H1 (cell line): ENCODE results near the gene DHRS1. TPM values are rescaled to one million over a fixed set of nuclear protein-coding genes. Genes with fewer than 3 reads are reported as not detected.
A peak's percentile ranks its signal among the peaks of the same experiment; 100 is the strongest.

ENCODE experiments used
- EP300 ChIP-seq, 2 experiments: IDR thresholded peaks; 1 replicate in 1 of 2; 2 replicates in 1 of 2; pipeline ENCODE4 v1.6.1; 2011 to 2012; ENCODE audit warnings: low read depth in 2 of 2, low read length in 2 of 2, mild to moderate bottlenecking in 2 of 2, borderline replicate concordance in 1 of 2, inconsistent platforms in 1 of 2, moderate library complexity in 1 of 2
- HDAC2 ChIP-seq, 2 experiments: fragments of 300-600 bp in 1 of 2; sonication (generic) in 1 of 2; IDR thresholded peaks; 2 replicates each; pipeline ENCODE4 v1.6.1; 2011 to 2012; ENCODE audit warnings: low read depth in 2 of 2, low read length in 2 of 2, mild to moderate bottlenecking in 2 of 2, moderate library complexity in 2 of 2, borderline replicate concordance in 1 of 2, inconsistent platforms in 1 of 2
- RFX5 ChIP-seq: IDR thresholded peaks from 2 replicates; pipeline ENCODE4 v1.6.1; 2011; ENCODE audit warnings: low read depth, low read length, improper control_type of control experiment, borderline replicate concordance
- SAP30 ChIP-seq: fragments of 300-600 bp; sonication (generic); IDR thresholded peaks from 2 replicates; pipeline ENCODE4 v1.7.1; 2012; ENCODE audit warnings: low read length, moderate library complexity, mild to moderate bottlenecking, inconsistent platforms; ENCODE audit not compliant: insufficient read depth, insufficient replicate concordance
- SIX5 ChIP-seq: IDR thresholded peaks from 2 replicates; pipeline ENCODE4 v1.6.1; 2011; ENCODE audit warnings: mild to moderate bottlenecking, low read depth, low read length
- SP4 ChIP-seq: IDR thresholded peaks from 2 replicates; pipeline ENCODE4 v1.6.1; 2012; ENCODE audit warnings: low read length, inconsistent platforms
- polyA plus RNA-seq, 7 experiments: library from polyadenylated mRNA; depleted of rRNA in 3 of 7; stranded (reverse) in 5 of 7; unstranded in 2 of 7; fragments of >200 nt in 5 of 7; fragments of 200-250 nt in 2 of 7; gene quantifications; 1 replicate in 5 of 7; 2 replicates in 1 of 7; 4 replicates in 1 of 7; pipeline versions ENCODE4 v1.2.1 to v1.2.3, GENCODE V29; 2011 to 2013; ENCODE audit warnings: missing spikeins in 2 of 7, mixed read lengths in 2 of 7
- total RNA-seq: library from RNA; stranded (reverse); fragmentation: NEBNext Ultra II Directional; extraction: Animal tissue kit (Norgen Biotek cat#: 25700); gene quantifications from 2 replicates; pipeline ENCODE4 v1.2.1, GENCODE V29; 2021
- TF ChIP-seq, protein P1 (sequence below): fragments of 300-600 bp; sonication (generic); IDR thresholded peaks from 2 replicates; pipeline ENCODE4 v1.7.1; 2012; ENCODE audit warnings: low read length, moderate library complexity, mild to moderate bottlenecking, inconsistent platforms; ENCODE audit not compliant: insufficient replicate concordance
- TF ChIP-seq, protein P2 (sequence below): IDR thresholded peaks from 2 replicates; pipeline ENCODE4 v1.6.1; 2012; ENCODE audit warnings: inconsistent platforms

Gene DHRS1
- total and polyA plus RNA-seq, 2 of the 8 experiments (the other 6 are each of a cell fraction or from before 2014, with no cell fraction given) = 8.8 to 31.7 TPM

DNA sequence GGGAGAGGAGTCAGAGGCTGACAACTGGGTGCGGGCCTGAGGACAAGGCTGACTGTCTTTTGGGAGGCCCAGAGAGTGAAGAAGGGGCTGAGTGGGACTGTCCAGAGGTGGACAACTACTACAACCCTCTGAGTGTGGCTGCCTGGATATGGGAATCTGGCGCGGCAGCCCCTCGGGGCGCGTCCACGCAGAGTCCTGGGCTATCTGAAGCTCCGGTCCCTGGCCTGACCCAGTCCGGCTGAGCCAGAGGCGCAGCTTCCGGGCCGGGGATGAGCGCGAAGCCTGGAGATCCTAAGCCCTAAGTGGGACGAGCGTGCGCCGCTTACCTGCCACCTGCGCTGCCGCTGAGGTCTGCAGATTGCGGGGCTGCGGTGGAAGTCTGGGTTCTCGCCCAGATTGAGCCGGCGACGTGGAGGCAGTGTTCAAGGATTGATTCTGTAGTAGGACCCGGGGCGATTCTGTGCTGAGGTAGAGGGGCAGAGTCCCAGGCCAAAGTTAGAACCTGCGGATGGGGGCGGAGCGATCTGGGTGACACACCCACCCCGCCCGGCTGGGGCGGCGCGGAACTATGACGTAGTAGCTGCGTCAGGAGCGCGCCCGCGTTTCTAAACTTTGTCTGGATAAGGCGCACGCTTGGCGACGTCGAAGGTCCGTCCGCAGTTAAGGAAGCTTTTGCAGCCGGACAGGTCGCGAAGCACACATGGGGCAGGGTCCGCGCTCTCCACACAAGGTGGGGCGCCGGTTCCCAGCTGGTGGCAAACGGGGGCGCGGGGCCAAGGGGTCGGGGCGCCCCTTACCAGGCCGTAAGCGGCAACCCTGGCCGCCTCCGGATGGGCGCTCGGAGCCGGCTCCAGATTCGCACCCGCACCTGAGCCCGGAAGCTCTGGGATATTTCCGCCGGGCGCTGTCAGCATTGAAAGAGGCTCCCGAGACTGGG, at the start of gene DHRS1, which contains the start of gene NOP9 (continued):
- TF ChIP-seq, protein P1, sequence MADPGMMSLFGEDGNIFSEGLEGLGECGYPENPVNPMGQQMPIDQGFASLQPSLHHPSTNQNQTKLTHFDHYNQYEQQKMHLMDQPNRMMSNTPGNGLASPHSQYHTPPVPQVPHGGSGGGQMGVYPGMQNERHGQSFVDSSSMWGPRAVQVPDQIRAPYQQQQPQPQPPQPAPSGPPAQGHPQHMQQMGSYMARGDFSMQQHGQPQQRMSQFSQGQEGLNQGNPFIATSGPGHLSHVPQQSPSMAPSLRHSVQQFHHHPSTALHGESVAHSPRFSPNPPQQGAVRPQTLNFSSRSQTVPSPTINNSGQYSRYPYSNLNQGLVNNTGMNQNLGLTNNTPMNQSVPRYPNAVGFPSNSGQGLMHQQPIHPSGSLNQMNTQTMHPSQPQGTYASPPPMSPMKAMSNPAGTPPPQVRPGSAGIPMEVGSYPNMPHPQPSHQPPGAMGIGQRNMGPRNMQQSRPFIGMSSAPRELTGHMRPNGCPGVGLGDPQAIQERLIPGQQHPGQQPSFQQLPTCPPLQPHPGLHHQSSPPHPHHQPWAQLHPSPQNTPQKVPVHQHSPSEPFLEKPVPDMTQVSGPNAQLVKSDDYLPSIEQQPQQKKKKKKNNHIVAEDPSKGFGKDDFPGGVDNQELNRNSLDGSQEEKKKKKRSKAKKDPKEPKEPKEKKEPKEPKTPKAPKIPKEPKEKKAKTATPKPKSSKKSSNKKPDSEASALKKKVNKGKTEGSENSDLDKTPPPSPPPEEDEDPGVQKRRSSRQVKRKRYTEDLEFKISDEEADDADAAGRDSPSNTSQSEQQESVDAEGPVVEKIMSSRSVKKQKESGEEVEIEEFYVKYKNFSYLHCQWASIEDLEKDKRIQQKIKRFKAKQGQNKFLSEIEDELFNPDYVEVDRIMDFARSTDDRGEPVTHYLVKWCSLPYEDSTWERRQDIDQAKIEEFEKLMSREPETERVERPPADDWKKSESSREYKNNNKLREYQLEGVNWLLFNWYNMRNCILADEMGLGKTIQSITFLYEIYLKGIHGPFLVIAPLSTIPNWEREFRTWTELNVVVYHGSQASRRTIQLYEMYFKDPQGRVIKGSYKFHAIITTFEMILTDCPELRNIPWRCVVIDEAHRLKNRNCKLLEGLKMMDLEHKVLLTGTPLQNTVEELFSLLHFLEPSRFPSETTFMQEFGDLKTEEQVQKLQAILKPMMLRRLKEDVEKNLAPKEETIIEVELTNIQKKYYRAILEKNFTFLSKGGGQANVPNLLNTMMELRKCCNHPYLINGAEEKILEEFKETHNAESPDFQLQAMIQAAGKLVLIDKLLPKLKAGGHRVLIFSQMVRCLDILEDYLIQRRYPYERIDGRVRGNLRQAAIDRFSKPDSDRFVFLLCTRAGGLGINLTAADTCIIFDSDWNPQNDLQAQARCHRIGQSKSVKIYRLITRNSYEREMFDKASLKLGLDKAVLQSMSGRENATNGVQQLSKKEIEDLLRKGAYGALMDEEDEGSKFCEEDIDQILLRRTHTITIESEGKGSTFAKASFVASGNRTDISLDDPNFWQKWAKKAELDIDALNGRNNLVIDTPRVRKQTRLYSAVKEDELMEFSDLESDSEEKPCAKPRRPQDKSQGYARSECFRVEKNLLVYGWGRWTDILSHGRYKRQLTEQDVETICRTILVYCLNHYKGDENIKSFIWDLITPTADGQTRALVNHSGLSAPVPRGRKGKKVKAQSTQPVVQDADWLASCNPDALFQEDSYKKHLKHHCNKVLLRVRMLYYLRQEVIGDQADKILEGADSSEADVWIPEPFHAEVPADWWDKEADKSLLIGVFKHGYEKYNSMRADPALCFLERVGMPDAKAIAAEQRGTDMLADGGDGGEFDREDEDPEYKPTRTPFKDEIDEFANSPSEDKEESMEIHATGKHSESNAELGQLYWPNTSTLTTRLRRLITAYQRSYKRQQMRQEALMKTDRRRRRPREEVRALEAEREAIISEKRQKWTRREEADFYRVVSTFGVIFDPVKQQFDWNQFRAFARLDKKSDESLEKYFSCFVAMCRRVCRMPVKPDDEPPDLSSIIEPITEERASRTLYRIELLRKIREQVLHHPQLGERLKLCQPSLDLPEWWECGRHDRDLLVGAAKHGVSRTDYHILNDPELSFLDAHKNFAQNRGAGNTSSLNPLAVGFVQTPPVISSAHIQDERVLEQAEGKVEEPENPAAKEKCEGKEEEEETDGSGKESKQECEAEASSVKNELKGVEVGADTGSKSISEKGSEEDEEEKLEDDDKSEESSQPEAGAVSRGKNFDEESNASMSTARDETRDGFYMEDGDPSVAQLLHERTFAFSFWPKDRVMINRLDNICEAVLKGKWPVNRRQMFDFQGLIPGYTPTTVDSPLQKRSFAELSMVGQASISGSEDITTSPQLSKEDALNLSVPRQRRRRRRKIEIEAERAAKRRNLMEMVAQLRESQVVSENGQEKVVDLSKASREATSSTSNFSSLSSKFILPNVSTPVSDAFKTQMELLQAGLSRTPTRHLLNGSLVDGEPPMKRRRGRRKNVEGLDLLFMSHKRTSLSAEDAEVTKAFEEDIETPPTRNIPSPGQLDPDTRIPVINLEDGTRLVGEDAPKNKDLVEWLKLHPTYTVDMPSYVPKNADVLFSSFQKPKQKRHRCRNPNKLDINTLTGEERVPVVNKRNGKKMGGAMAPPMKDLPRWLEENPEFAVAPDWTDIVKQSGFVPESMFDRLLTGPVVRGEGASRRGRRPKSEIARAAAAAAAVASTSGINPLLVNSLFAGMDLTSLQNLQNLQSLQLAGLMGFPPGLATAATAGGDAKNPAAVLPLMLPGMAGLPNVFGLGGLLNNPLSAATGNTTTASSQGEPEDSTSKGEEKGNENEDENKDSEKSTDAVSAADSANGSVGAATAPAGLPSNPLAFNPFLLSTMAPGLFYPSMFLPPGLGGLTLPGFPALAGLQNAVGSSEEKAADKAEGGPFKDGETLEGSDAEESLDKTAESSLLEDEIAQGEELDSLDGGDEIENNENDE = no peak
- TF ChIP-seq HDAC2 (IDR thresholded peaks at IDR 0.05; ENCODE audit: borderline replicate concordance in 1 of 2, low read depth in 2 of 2, low read length in 2 of 2) (no peak), EP300 (IDR thresholded peaks at IDR 0.05; ENCODE audit: borderline replicate concordance in 1 of 2, low read depth in 2 of 2, low read length in 2 of 2) (peak in 1 of 2 experiments; percentile 10; a peak in 1 of 3 replicates), SIX5 (no peak), SP4 (0 out of 2 replicates have a peak, but pooled peaks have one; percentile 41), RFX5 (no peak), SAP30 (no peak)
- TF ChIP-seq, protein P2, sequence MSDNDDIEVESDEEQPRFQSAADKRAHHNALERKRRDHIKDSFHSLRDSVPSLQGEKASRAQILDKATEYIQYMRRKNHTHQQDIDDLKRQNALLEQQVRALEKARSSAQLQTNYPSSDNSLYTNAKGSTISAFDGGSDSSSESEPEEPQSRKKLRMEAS = peak; percentile 84
